HG03521 (cell line): ENCODE results near the gene PLCB1.
"Not testable (repeated sequence)": the region's sequence is repeated elsewhere in the genome, so short reads cannot be mapped to it uniquely, and the experiment has no call there.

Source experiments
- ATAC-seq: cut with Tn5 transposase; IDR thresholded peaks from one replicate; pipeline ENCODE4 v1.9.1; 2021; ENCODE audit warnings: mild to moderate bottlenecking, moderate library complexity; ENCODE audit not compliant: unreplicated experiment

The PLCB1 gene

DNA sequence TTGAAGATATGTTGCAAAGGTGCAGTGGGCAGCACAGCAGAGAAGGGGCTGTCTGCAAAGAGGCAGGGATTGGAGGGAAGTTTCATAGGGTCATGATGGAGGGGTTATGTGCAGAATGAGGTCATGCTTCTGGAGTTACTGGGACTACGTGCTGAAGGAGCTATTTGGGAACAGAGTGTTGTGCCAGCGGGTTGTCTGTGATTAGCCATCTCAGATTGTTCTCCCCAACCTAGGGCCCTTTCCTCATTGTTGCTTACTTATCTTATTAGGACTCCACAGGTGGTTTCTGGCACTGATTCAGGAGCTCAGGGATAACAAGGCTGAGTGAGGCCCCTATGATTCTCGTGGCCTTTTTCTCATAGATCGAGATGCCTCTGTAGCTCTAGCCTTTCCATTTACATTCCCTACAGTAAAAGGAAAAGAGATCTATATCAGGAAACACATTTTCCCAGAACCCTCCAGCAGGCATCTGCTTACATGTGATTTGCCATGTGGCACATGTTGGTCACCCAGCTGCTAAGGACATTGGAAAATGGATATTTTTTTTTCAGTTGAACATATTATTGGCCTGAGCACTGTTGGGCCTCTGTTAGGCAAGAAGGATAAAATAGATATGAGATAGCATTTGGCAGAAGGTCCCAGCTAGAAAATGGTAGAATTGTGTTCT, 507.2 kb downstream of the PLCB1 start:
- ATAC-seq, result no peak

DNA sequence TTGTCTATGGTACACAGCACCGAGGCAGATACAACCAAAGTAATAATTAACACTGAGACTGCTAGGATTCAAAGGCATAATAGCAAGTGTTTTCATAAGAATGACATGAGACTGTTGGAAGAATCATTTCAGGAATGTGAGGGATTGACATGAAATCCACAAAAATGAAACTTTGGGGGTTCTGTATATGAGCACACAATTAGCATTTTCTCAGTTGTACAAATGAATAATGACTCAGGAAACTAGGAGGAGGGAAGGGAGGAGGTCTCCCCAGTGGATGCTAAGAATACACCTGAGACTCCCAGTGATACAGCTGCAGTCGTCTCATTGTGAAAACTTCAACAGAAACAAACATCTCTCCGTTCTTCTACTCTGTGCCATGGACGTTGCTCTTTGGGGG, 508.4 kb downstream of the PLCB1 start:
- ATAC-seq, result no peak

- no peak for ATAC-seq
These were observed 510.2 kb downstream of the PLCB1 start for GRCh38 chr20:8642247-8642646.

- not testable (repeated sequence) for ATAC-seq
These were observed 512.4 kb downstream of the PLCB1 start for GRCh38 chr20:8644468-8644867.

DNA sequence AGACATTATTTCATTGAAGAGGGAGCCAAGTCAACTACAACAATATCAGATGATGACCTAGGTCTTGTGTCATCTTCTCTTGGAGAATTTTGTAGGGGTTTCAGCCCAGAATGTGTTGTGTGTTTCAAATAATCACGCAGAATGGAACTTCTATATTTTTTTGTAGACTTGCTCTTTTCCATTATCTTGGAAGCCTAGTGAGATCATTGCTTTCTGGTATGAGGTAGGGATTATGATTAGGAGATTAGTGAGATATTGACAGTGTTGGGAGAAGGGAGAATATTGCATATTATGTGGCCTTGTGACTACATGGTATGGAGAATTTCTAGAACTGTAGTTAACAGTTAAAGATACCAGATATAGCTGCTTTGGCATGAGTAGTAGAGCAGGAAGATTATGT, 513.3 kb downstream of the PLCB1 start:
- no peak for ATAC-seq

- no peak for ATAC-seq
These were observed 514.0 kb downstream of the PLCB1 start for GRCh38 chr20:8646033-8646441.

- ATAC-seq, result no peak
These were observed 514.6 kb downstream of the PLCB1 start for GRCh38 chr20:8646716-8647115.

- no peak for ATAC-seq
These were observed 515.9 kb downstream of the PLCB1 start for GRCh38 chr20:8647961-8648441.

DNA sequence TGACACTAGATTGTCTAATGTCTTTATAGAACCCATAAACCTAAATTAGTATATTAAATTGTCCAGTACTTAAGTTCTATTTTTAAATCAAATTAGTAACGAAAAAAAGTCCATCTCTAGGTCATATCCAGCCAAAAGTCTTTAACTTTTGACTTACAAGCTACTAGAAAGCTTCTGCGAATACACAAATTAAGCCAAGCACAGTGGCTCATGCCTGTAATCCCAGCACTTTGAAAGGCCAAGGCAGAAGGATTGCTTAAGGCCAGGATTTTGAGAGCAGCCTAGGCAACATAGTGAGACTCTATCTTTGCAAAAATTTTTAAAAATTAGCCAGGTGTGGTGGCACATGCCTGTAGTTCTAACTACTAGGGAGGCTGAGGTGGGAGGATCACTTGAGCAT, 516.4 kb downstream of the PLCB1 start:
- ATAC-seq, result no peak

- no peak for ATAC-seq
These were observed 520.3 kb downstream of the PLCB1 start for GRCh38 chr20:8652396-8652795.

DNA sequence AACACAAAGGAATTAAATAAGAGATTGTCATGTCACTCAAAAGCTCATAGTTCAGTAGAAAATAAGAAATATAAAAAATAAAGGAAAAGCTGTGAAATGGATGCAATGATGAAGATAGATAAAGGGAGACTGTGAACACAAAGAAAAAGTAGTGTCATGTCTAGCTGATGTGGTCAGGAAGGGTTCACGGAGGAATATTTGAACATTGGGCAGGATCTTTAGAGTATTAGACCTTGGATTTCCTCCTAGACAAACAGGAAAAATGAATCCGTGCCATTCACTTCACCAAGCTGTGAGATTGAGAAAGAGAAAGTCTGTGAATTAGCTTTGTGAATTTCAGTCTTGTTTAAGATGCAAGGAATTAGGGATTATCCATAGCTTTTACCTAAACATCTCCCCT, 522.4 kb downstream of the PLCB1 start:
- ATAC-seq, result no peak

- ATAC-seq, result no peak
These were observed 524.3 kb downstream of the PLCB1 start for GRCh38 chr20:8656335-8656734.

- no peak for ATAC-seq
These were observed 525.6 kb downstream of the PLCB1 start for GRCh38 chr20:8657664-8658063.

- no peak for ATAC-seq
These were observed 526.0 kb downstream of the PLCB1 start for GRCh38 chr20:8658103-8658502.

GRCh38 chr20:8661229-8661952, 529.3 kb downstream of the PLCB1 start:
- ATAC-seq, result no peak

GRCh38 chr20:8662433-8662954, 530.4 kb downstream of the PLCB1 start:
- no peak for ATAC-seq

DNA sequence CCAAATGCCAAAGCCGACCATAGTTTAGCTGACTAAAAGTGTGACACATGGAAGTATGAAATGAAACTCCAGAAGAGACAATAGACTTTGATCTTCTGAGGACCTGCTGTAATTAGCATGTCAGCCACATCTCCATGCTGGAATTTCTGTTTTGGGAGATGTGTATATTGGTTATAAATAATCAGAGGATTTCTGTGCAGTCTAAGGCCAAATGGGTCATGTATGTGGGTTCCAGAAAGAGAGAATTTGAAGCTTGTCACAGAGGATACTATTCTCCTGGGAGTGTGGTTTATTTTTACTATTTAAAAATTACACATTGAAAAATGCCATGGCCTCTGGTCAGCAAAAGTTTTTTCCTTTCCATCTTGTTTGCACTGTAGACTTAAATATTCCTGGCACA, 531.4 kb downstream of the PLCB1 start:
- ATAC-seq, result no peak

GRCh38 chr20:8664778-8665177, 532.7 kb downstream of the PLCB1 start:
- no peak for ATAC-seq

DNA sequence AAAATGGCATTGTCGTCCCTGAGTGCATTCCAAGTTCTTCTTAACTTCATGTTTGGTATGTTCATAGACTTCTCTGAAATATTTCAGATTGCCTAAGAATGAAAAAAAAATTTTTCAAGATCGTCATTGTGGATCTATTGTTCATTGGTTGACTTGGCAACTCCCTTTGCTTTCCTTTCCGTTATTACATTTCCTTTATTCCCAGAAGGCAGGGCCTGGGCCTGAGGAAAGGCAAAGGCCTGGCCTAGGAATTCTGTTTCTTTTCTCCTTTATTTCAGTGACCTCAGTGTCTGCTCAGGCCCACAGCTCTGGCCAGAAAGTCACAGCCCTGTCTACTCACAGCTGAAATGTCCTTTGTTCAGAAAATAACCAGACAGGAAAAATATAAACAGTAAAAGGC, 535.2 kb downstream of the PLCB1 start:
- ATAC-seq, result no peak

- ATAC-seq, result no peak
These were observed 538.3 kb downstream of the PLCB1 start for GRCh38 chr20:8670207-8670892.

DNA sequence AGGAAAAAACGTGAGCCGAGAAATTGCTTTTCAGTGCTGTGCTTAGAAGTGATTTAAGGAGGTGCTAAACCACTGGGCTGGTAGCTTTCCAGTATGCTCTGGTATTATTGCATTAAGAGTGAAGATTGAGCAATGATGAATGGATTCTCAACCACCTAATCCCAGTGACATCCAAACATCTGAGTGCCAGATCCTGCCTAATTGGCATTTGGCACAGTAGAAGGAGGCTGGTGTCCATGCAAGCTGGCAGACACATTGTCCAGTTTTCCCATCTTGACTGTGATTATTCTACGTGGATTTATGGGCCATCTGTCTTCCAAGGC, 538.8 kb downstream of the PLCB1 start:
- no peak for ATAC-seq
